IMR-90 (cell line): ENCODE data around the gene NSUN4.

Experiments used
- BHLHE40 ChIP-seq: fragments of 150-350 bp; IDR thresholded peaks from 2 replicates; pipeline ENCODE4 v1.6.1; 2016; ENCODE audit warnings: mild to moderate bottlenecking, low read depth, low read length
- CTCF ChIP-seq: conservative IDR thresholded peaks from 2 replicates; pipeline ENCODE4 v1.5.1; 2012; ENCODE audit warnings: mild to moderate bottlenecking, low read depth, low read length, improper control_type of control experiment
- ELK1 ChIP-seq: fragments of 150-350 bp; IDR thresholded peaks from 2 replicates; pipeline ENCODE4 v1.6.1; 2016; ENCODE audit warnings: low read depth, mild to moderate bottlenecking, low read length, moderate library complexity, borderline replicate concordance
- FOS ChIP-seq: fragments of 150-350 bp; IDR thresholded peaks from 2 replicates; pipeline ENCODE4 v1.6.1; 2016; ENCODE audit warnings: low read depth, low read length
- MAFK ChIP-seq: IDR thresholded peaks from 2 replicates; pipeline ENCODE4 v1.6.1; 2012; ENCODE audit warnings: low read depth, low read length, improper control_type of control experiment
- MXI1 ChIP-seq: IDR thresholded peaks from 2 replicates; pipeline ENCODE4 v1.6.1; 2012; ENCODE audit warnings: low read depth, mild to moderate bottlenecking, low read length, moderate library complexity, borderline replicate concordance
- POLR2A ChIP-seq: IDR thresholded peaks from 2 replicates; pipeline ENCODE4 v1.6.1; 2012; ENCODE audit warnings: mild to moderate bottlenecking, low read depth, low read length
- RAD21 ChIP-seq: IDR thresholded peaks from 2 replicates; pipeline ENCODE4 v1.6.1; 2012; ENCODE audit warnings: low read length, improper control_type of control experiment
- USF2 ChIP-seq: fragments of 150-350 bp; IDR thresholded peaks from 2 replicates; pipeline ENCODE4 v1.6.1; 2017; ENCODE audit warnings: mild to moderate bottlenecking, antibody characterized with exemption, low read length, low read depth

DNA sequence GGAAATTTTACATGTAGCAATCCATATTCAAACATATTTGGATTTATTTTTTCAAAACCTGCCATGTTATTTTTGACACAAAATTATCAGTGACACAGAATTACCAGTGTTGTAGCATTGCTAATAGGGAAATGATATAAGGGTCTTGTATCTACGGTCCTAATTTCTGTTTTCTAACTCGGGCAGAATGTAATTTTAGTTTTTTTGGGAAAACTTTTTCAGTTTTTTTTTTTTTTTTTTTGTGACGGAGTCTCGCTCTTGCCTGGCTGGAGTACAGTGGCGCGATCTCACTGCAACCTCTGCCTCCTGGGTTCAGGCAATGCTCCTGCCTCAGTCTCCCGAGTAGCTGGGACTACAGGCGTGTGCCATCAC is 34.5 kb upstream of the NSUN4 start:
- TF ChIP-seq POLR2A (no peak), CTCF (no peak), FOS (no peak), BHLHE40 (no peak), MAFK (no peak), ELK1 (no peak), MXI1 (no peak), RAD21 (no peak), USF2 (no peak)
